LNCaP clone FGC (cell line): ENCODE results near the gene TLR9.

Source experiments
- DNase-seq: peaks from one replicate; pipeline ENCODE4 v3.0.0-alpha.2; 2011; ENCODE audit warnings: low read depth
- H3K4me3 ChIP-seq: 2 replicates; pipeline ENCODE4 v1.5.1; 2011; ENCODE audit warnings: mild to moderate bottlenecking, low read depth, low read length, control low read depth
- CTCF ChIP-seq: IDR thresholded peaks from 2 replicates; pipeline ENCODE4 v1.5.1; 2012; ENCODE audit warnings: mild to moderate bottlenecking; ENCODE audit not compliant: control insufficient read depth, insufficient read depth; ENCODE audit errors: extremely low read depth

The TLR9 gene

GRCh38 chr3:52247409-52248164 lies 22.1 kb upstream of the TLR9 start:
- no peak for DNase-seq
- no peak overlapping the region for H3K4me3 ChIP-seq

GRCh38 chr3:52246728-52247408 lies 21.4 kb upstream of the TLR9 start:
- no peak overlapping the region for H3K4me3 ChIP-seq
- no peak for TF ChIP-seq CTCF

More at GRCh38 chr3:52247409-52248164, 22.1 kb upstream of the TLR9 start:
- no peak for TF ChIP-seq CTCF

GRCh38 chr3:52246264-52246620 lies 20.8 kb upstream of the TLR9 start:
- no peak for TF ChIP-seq CTCF
- no peak for DNase-seq
- H3K4me3 ChIP-seq: peak overlapping the region; percentile 37

More at GRCh38 chr3:52246728-52247408, 21.4 kb upstream of the TLR9 start:
- no peak for DNase-seq

GRCh38 chr3:52245322-52246263 lies 20.1 kb upstream of the TLR9 start, which contains the start of gene PPM1M:
Gene PPM1M, plus strand, starts transcription at chr3:52245759. Its CDS starts 66 bp downstream, at chr3:52245825.
- peak within 1 kb of the TSS; percentile 37 for H3K4me3 ChIP-seq
- DNase-seq: no peak

GRCh38 chr3:52243791-52244628 lies 18.6 kb upstream of the TLR9 start:
- no peak for DNase-seq
- no peak for TF ChIP-seq CTCF
- no peak overlapping the region for H3K4me3 ChIP-seq

More at GRCh38 chr3:52245322-52246263, 20.1 kb upstream of the TLR9 start, which contains the start of gene PPM1M:
- TF ChIP-seq CTCF: no peak

GRCh38 chr3:52242039-52242438 lies 16.6 kb upstream of the TLR9 start:
- no peak overlapping the region for H3K4me3 ChIP-seq
- DNase-seq: no peak
- no peak for TF ChIP-seq CTCF
